ENCODE data around the gene CD200R1. TPM values are rescaled to one million over a fixed set of nuclear protein-coding genes. Genes with fewer than 3 reads are reported as not detected.

Gene CD200R1
- total and polyA plus RNA-seq, 2 experiments from 2014 or later: 0.18 to 0.28 TPM

DNA sequence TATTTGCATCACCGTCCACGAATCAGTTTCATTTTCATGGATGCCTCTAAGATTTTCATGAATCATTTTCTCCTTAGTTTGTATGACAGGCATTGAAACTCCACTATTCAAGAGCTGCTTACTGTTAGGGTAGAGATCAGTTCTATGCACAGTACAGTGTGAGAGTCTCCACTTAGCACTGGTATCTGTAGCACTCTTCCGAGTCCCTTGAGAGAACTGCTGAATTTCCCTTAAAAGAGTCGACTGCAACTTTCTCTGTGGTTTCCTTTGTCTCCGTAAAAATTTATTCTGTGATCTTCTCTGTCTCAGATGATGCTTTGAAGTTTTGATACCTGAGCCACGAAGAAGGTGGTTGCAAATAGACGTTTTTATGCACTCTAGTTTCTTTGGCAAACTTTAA lies 30.7 kb upstream of the CD200R1 start (continued):
- TF ChIP-seq ZNF114 (CRISPR knock-in tag; IDR thresholded peaks at IDR 0.05) (no peak), ETS1 (IDR thresholded peaks at IDR 0.05) (no peak), JUNB (IDR thresholded peaks at IDR 0.05; ENCODE audit: unreplicated experiment) (no peak), STAT1 (IDR thresholded peaks at IDR 0.05; ENCODE audit: unreplicated experiment) (no peak), CTCF (conservative IDR thresholded peaks at IDR 0.05; ENCODE audit: low read depth in 2 of 2) (no peak)

GRCh38 chr3:113002679-113003078 lies 27.8 kb upstream of the CD200R1 start:
- H3K79me2 ChIP-seq (replicated peaks; ENCODE audit: insufficient read depth): peaks cover 3% of the 10 kb centered on the region; the same call in 1 of the 2 replicates
- H3K27ac Mint-ChIP-seq: no peak overlapping the region
- peaks cover 11% of the 10 kb centered on the region; the same call in 2 of the 3 replicates for H3K4me1 Mint-ChIP-seq
- H2AFZ ChIP-seq: no peak overlapping the region
- H3K4me3 Mint-ChIP-seq: no peak overlapping the region
- peaks cover 48% of the 10 kb centered on the region for H3K36me3 ChIP-seq (ENCODE audit: insufficient read depth)
- no peaks in the 10 kb centered on the region for H3K9me3 Mint-ChIP-seq
- no peaks in the 10 kb centered on the region for H3K9me2 ChIP-seq (ENCODE audit: insufficient read depth)
- H3K4me1 ChIP-seq (ENCODE audit: insufficient read depth): no peaks in the 10 kb centered on the region
- peaks cover 4% of the 10 kb centered on the region for H3K27me3 Mint-ChIP-seq (ENCODE audit: insufficient read depth, low read depth, poor library complexity)
- no peak overlapping the region for H3K4me2 ChIP-seq
- H4K20me1 ChIP-seq (replicated peaks; ENCODE audit: insufficient read depth): no peaks in the 10 kb centered on the region; the same call in 1 of the 2 replicates
- TF ChIP-seq STAT1 (IDR thresholded peaks at IDR 0.05; ENCODE audit: unreplicated experiment): no peak
- no peak for TF ChIP-seq ZNF114 (CRISPR knock-in tag; IDR thresholded peaks at IDR 0.05)
- DNase-seq (ENCODE audit: low spot score): no peak
- no peaks in the 10 kb centered on the region for H3K27me3 ChIP-seq (ENCODE audit: insufficient read depth)
- no peaks in the 10 kb centered on the region for H3F3A ChIP-seq (replicated peaks; ENCODE audit: low read depth)
- H3K27ac ChIP-seq (ENCODE audit: low read depth): 0 out of 2 replicates have a peak overlapping the region, but pooled peaks have one; percentile 29
- ATAC-seq: peak; percentile 51; the same call in 2 of the 3 replicates
- H3K36me3 Mint-ChIP-seq (ENCODE audit: low read depth): peaks cover 67% of the 10 kb centered on the region
- H3K4me3 ChIP-seq: no peak overlapping the region

GRCh38 chr3:113002037-113002436 lies 27.1 kb upstream of the CD200R1 start:
- peaks cover 42% of the 10 kb centered on the region for H3K36me3 ChIP-seq (ENCODE audit: insufficient read depth)
- Mint-ChIP-seq H3K27ac (no peak overlapping the region), H3K27me3 (ENCODE audit: insufficient read depth, low read depth, poor library complexity) (peaks cover 3% of the 10 kb centered on the region), H3K4me3 (no peak overlapping the region), H3K36me3 (ENCODE audit: low read depth) (peaks cover 62% of the 10 kb centered on the region), H3K9me3 (no peaks in the 10 kb centered on the region), H3K4me1 (peaks cover 11% of the 10 kb centered on the region; the same call in 2 of the 3 replicates)
- no peaks in the 10 kb centered on the region; the same call in 1 of the 2 replicates for H4K20me1 ChIP-seq (replicated peaks; ENCODE audit: insufficient read depth)
- H3K4me1 ChIP-seq (ENCODE audit: insufficient read depth): no peaks in the 10 kb centered on the region
- H3K9me2 ChIP-seq (ENCODE audit: insufficient read depth): no peaks in the 10 kb centered on the region
- 0 out of 2 replicates have a peak, but pooled peaks cover 3% of the 10 kb centered on the region for H3K79me2 ChIP-seq (replicated peaks; ENCODE audit: insufficient read depth)
- DNase-seq (ENCODE audit: low spot score): no peak
- TF ChIP-seq POLR2AphosphoS5 (IDR thresholded peaks at IDR 0.05; ENCODE audit: low read depth): no peak
- TF ChIP-seq CREB1 (CRISPR knock-in tag; IDR thresholded peaks at IDR 0.05; ENCODE audit: low read depth): no peak
- TF ChIP-seq REST (IDR thresholded peaks at IDR 0.05; ENCODE audit: unreplicated experiment): no peak
- no peak for TF ChIP-seq EZH2phosphoT487 (IDR thresholded peaks at IDR 0.05; ENCODE audit: unreplicated experiment)
- no peak for TF ChIP-seq ZNF331 (CRISPR knock-in tag; IDR thresholded peaks at IDR 0.05; ENCODE audit: low read depth)
- TF ChIP-seq CTCF (conservative IDR thresholded peaks at IDR 0.05; ENCODE audit: low read depth in 2 of 2): no peak
- no peak for TF ChIP-seq ETS1 (IDR thresholded peaks at IDR 0.05)
- H3K4me3 ChIP-seq: no peak overlapping the region
- H3K27me3 ChIP-seq (ENCODE audit: insufficient read depth): no peaks in the 10 kb centered on the region
- ATAC-seq: no peak; the same call in 2 of the 3 replicates
- H3F3A ChIP-seq (replicated peaks; ENCODE audit: low read depth): no peaks in the 10 kb centered on the region
- H3K27ac ChIP-seq (ENCODE audit: low read depth): no peak overlapping the region
- H2AFZ ChIP-seq: no peak overlapping the region
- no peak overlapping the region for H3K4me2 ChIP-seq

Data from GM23338 (cell line).